Tibial nerve (tissue), 4 donors: ENCODE measurements around the gene NECAP2. TPM values are rescaled to one million over a fixed set of nuclear protein-coding genes. Genes with fewer than 3 reads are reported as not detected.
"Not testable (repeated sequence)": the region's sequence is repeated elsewhere in the genome, so short reads cannot be mapped to it uniquely, and the experiment has no call there.

Experiments
- DNase-seq, 2 donors: peaks; one replicate each; pipeline ENCODE4 v3.0.0-alpha.2; 2019; ENCODE audit warnings: low spot score in 2 of 2
- H3K27ac ChIP-seq, 4 donors: fragments of 200-600 bp; sonication (generic) in 3 of 4; one replicate each; pipeline ENCODE4 v1.5.1; 2017 to 2019; ENCODE audit warnings: mild to moderate bottlenecking in 1 of 4
- H3K27me3 ChIP-seq, 2 donors: fragments of 200-600 bp; sonication (generic) in 1 of 2; one replicate each; pipeline versions ENCODE4 v1.5.1 to v1.6.0; 2017 to 2019
- H3K36me3 ChIP-seq, 3 donors: fragments of 200-600 bp; sonication (generic); one replicate each; pipeline ENCODE4 v1.5.1; 2018 to 2019
- H3K4me1 ChIP-seq, 4 donors: fragments of 200-600 bp; sonication (generic) in 3 of 4; one replicate each; pipeline ENCODE4 v1.5.1; 2017 to 2019
- H3K4me3 ChIP-seq, 4 donors: fragments of 200-600 bp; sonication (generic) in 3 of 4; one replicate each; pipeline ENCODE4 v1.5.1; 2017 to 2019; ENCODE audit warnings: mild to moderate bottlenecking in 1 of 4, moderate library complexity in 1 of 4
- H3K9me3 ChIP-seq, 4 donors: fragments of 200-600 bp; sonication (generic) in 3 of 4; one replicate each; pipeline ENCODE4 v1.5.1; 2017 to 2019
- EP300 ChIP-seq, 2 donors: sonication (generic); formaldehyde crosslinking; IDR thresholded peaks; one replicate each; pipeline ENCODE4 v1.6.1; 2017; ENCODE audit warnings: antibody characterized with exemption in 2 of 2, mild to moderate bottlenecking in 1 of 2
- POLR2A ChIP-seq, 2 donors: fragments of 450-650 bp; IDR thresholded peaks; one replicate each; pipeline ENCODE4 v1.6.1; 2017; ENCODE audit warnings: antibody characterized with exemption in 2 of 2, mild to moderate bottlenecking in 2 of 2, moderate library complexity in 2 of 2
- WGBS, 2 donors: methylation state at CpG; one replicate each; pipeline ENCODE4 v1.1.5; 2018; 5-methylcytosine and 5-hydroxymethylcytosine counted together
- total RNA-seq, 4 donors: library from RNA; depleted of rRNA; stranded (reverse); fragments of >200 nt; gene quantifications; one replicate each; pipeline ENCODE4 v1.1.0, GENCODE V29; 2016
- TF ChIP-seq, protein P1 (sequence below), 5 experiments: fragments of 200-600 bp in 3 of 5; fragments of 450-650 bp in 2 of 5; sonication (generic) in 3 of 5; IDR thresholded peaks; one replicate each; pipeline ENCODE4 v1.5.1; 2016 to 2019; ENCODE audit warnings: antibody characterized with exemption in 5 of 5, mild to moderate bottlenecking in 3 of 5, moderate library complexity in 2 of 5

Gene NECAP2
- total RNA-seq, 4 donors from 2014 or later: 49.4 to 57.9 (median 54.1) TPM

DNA sequence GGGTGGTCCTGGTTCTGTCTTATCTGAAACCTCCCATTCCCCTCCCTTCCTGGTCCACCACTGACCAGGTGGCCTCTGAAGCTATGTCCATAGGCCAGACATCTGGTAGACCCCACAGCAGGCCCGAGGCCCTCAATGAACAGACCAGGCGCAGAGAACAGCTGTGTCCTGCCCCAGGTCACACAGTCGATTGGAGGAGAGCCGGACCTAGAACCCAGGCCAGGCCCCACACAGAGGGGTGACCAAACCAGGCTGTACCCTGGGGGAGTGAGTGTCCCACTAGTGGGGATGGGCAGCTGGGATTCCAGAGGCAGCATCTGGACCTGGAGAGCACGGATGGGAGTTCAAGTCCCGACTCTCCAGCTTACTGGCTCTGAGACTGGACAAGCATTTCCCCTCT is 44.4 kb downstream of the NECAP2 start:
- Histone ChIP-seq H3K4me3 (no peak overlapping the region), H3K4me1 (no peaks in the 10 kb centered on the region), H3K27ac (no peak overlapping the region), H3K9me3 (no peaks in the 10 kb centered on the region), H3K27me3 (no peaks in the 10 kb centered on the region), H3K36me3 (peaks cover 0 to 97% (median 10%) of the 10 kb centered on the region in 3 donors)
- DNase-seq: no peak
- WGBS, 2 donors: 89 to 93% methylated on average over 5 of the region's 6 CpGs
- TF ChIP-seq EP300 (IDR thresholded peaks at IDR 0.05): no peak
- no peak for TF ChIP-seq POLR2A (IDR thresholded peaks at IDR 0.05)
- TF ChIP-seq, protein P1, sequence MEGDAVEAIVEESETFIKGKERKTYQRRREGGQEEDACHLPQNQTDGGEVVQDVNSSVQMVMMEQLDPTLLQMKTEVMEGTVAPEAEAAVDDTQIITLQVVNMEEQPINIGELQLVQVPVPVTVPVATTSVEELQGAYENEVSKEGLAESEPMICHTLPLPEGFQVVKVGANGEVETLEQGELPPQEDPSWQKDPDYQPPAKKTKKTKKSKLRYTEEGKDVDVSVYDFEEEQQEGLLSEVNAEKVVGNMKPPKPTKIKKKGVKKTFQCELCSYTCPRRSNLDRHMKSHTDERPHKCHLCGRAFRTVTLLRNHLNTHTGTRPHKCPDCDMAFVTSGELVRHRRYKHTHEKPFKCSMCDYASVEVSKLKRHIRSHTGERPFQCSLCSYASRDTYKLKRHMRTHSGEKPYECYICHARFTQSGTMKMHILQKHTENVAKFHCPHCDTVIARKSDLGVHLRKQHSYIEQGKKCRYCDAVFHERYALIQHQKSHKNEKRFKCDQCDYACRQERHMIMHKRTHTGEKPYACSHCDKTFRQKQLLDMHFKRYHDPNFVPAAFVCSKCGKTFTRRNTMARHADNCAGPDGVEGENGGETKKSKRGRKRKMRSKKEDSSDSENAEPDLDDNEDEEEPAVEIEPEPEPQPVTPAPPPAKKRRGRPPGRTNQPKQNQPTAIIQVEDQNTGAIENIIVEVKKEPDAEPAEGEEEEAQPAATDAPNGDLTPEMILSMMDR (IDR thresholded peaks at IDR 0.05): no peak

DNA sequence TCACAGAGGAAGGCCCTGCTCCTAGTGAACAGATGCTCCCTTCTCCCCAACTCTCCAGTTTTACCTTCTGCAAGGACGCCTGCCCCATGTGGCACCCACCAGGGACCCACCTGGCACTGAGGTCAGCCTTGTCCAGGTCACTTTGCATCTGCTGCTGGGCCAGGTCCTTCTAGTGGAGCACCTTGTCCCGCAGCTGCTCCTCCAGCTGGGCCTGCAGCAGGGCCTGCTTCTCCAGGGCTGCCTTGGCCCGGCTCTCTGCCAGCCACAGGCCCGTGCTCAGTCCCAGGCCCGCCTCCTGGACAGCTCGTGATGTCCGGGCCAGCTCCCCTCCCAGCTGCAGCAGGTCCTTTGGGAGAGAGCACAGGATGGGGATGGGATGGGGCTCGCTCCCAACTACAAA is 45.8 kb downstream of the NECAP2 start:
- H3K4me1 ChIP-seq, H3K9me3 ChIP-seq, H3K4me3 ChIP-seq, DNase-seq, H3K27me3 ChIP-seq, H3K27ac ChIP-seq: not testable (repeated sequence)
- H3K36me3 ChIP-seq: peaks cover 0 to 95% (median 10%) of the 10 kb centered on the region in 3 donors
- 75 to 85% methylated on average over 7 to 8 of the region's 8 CpGs for WGBS, 2 donors

DNA sequence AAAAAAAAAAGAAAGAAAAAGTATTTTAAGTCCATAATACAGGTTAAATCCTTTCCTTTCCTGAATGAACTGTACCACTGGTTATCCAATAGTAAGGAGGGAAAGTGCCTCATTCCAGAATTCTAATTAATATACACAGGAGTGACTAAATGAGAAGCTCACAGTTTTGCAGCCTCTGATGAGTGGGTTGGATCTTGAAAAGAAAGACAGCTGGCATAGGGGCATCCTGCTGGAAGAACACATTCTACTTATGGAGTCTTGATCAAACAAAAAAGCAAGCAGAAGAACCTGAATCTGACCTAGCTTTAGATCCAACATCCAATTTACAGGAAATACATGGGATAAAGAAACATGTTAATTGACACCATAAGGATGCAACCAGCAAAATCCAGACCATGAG is 46.5 kb downstream of the NECAP2 start:
- not testable (repeated sequence) for H3K27me3 ChIP-seq, H3K27ac ChIP-seq, H3K4me1 ChIP-seq, H3K9me3 ChIP-seq, H3K4me3 ChIP-seq, DNase-seq
- H3K36me3 ChIP-seq: peaks cover 0 to 88% (median 10%) of the 10 kb centered on the region in 3 donors

DNA sequence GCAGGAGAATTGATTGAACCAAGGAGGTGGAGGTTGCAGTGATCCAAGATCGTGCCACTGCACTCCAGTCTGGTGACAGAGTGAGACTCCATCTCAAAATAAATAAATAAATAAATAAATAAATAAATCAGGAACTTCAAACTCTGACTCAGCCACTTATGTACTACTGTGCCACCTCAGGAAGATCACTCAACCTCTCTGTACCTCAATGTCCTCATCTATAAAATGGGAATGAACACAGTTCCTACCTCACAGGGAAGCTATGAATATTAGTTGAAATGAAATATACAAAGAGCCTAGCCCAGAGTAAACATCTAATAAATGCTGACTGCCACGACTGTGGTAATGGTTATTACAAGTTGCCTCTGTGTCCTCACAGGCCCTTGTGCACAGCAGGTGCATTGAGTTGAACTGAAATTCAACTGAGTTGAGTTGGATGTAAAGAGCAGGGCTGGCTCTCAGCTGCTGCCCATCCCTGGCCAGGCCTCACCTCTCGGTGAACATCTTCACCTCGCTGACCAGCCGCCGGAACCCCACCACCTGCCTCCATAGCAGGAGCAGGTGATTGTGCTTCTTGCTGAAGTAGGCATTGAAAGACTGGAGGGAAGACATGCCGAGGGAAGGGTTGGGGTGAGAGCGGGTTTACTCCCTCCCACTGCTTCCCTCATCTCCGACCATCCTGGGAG is 48.8 kb downstream of the NECAP2 start:
- peaks cover 0 to 65% (median 8%) of the 10 kb centered on the region in 3 donors for H3K36me3 ChIP-seq
- H3K27me3 ChIP-seq, H3K9me3 ChIP-seq, H3K4me1 ChIP-seq, H3K27ac ChIP-seq, DNase-seq, H3K4me3 ChIP-seq: not testable (repeated sequence)
- WGBS, 2 donors: 91 to 95% methylated on average over 9 of the region's 9 CpGs

DNA sequence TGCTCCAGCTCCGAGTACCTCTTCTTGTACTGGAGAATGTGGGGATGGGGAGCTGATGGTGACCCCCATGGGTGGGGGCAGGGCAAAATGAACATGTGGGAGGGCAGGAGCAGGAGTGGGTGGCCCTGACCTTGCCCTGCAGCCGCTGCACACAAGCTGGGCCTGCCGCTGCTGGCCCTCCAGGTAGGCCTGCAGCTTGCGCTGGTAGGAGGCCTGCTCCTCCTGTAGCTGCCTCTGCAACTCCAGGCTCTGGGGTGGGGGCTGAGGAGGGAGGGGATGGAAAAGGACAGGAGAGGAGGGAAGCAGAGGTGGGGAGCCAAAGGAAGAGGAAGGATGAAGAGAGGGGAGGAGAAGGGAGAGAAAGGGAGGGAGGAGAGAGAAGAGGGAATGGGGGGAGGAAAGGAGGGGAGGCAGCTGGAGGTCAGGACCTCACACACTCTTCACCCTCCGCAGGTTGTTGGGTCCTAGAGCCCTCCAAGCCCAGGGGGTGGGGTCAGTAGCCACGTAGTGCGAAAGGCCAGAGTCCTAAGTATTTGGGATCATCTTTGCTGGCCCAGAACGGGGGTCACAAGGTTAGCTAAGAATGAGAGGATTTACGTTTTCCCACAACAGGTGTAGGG is 50.6 kb downstream of the NECAP2 start:
- H3K4me1 ChIP-seq: no peaks in the 10 kb centered on the region
- WGBS, 2 donors: 54 to 66% methylated on average over 8 to 9 of the region's 9 CpGs
- peaks cover 0 to 46% (median 0%) of the 10 kb centered on the region in 3 donors for H3K36me3 ChIP-seq
- no peaks in the 10 kb centered on the region for H3K27me3 ChIP-seq
- DNase-seq: no peak
- TF ChIP-seq, protein P1 (IDR thresholded peaks at IDR 0.05): no peak
- no peak for TF ChIP-seq POLR2A (IDR thresholded peaks at IDR 0.05)
- TF ChIP-seq EP300 (IDR thresholded peaks at IDR 0.05): no peak
- H3K9me3 ChIP-seq: no peaks in the 10 kb centered on the region
- no peak overlapping the region for H3K4me3 ChIP-seq
- no peak overlapping the region for H3K27ac ChIP-seq

DNA sequence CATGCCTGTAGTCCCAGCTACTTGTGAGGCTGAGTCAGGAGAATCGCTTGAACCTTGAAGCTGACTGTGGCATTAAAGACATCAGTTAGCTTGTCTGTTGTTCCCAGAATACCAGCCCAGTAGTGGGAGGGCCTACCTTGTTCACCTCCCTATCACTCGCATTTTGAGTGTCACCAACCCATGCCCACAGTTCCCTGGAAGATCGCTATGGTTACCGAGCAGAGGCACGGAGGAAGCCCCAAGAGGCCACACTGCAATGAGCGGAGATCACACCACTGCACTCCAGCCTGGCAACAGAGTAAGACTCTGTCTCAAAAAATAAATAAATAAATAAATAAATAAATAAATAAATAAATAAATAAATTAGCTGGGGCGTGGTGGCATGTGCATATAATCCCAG is 52.4 kb downstream of the NECAP2 start:
- H3K4me3 ChIP-seq, H3K27ac ChIP-seq, H3K9me3 ChIP-seq, H3K27me3 ChIP-seq, DNase-seq, H3K4me1 ChIP-seq: not testable (repeated sequence)
- H3K36me3 ChIP-seq: peaks cover 0 to 31% (median 0%) of the 10 kb centered on the region in 3 donors
- 80 to 83% methylated on average over 7 of the region's 7 CpGs for WGBS, 2 donors

DNA sequence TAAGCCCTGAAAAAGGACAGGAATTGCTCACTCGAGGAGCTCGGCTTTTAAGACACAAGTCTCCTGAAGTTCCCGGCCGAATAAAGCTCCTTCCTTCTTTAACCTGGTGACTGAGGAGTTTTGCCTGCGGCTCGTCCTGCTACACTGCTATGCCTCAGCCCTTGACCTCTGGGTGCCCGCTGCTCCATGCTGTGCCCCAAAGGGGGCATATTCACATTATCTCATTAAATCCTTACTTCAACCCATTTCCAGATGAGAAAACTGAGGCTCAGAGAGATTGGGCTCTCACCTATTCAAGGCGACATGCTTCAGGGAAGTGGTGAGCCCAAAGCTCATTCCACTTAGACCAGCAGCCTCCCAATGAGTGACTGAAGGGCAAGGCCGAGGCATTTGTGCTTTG is 53.2 kb downstream of the NECAP2 start:
- H3K4me3 ChIP-seq, H3K27ac ChIP-seq, H3K27me3 ChIP-seq, H3K9me3 ChIP-seq, DNase-seq: not testable (repeated sequence)
- Histone ChIP-seq H3K36me3 (peaks cover 0 to 23% (median 0%) of the 10 kb centered on the region in 3 donors), H3K4me1 (peaks cover 0 to 16% (median 0%) of the 10 kb centered on the region in 4 donors)
- 75 to 84% methylated on average over 8 to 9 of the region's 9 CpGs for WGBS, 2 donors

DNA sequence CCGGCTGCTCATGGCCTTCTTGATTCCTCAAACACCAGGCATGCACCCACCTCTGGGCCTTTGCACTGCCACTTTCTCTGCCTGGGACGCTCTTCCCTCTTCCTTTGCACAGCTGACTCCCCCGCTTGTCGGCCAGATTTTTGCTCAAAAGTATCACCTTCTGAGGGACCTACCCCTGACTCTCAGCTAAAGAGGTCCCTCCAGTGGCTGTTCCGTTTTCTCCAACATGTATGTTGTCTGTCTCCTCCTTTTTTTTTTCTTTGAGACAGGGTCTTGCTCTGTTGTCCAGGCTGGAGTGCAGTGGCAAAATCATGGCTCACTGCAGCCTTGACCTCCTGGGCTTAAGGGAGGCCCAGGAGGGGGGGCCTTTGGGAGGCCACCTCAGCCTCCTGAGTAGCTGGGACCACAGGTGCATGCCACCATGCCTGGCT is 57.0 kb downstream of the NECAP2 start:
- H3K27me3 ChIP-seq, DNase-seq, H3K27ac ChIP-seq, H3K4me3 ChIP-seq, H3K36me3 ChIP-seq, H3K9me3 ChIP-seq: not testable (repeated sequence)
- WGBS, 2 donors: 77 to 85% methylated on average over 5 of the region's 5 CpGs
- peaks cover 0 to 26% (median 2%) of the 10 kb centered on the region in 4 donors for H3K4me1 ChIP-seq

DNA sequence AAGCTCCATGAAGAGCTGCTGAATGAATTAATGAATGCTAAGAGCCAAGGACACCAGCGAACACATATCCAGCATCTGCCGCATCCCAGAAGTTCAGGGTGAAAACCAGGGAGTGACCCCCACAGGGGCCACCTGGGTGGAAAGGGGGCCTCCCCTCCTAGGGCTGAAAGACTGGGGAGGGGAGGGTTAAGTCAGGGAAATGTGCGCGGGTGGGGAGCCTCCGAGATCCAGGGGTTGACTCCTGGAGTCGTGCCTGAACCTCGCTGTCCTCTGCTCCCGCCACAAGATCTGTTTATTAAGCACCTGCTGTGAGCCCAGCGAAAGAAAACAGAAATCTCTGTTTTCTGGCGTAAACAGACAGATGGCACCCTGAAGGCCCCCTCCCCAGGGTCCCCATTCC is 57.5 kb downstream of the NECAP2 start:
- Histone ChIP-seq H3K4me1 (peaks cover 0 to 26% (median 2%) of the 10 kb centered on the region in 4 donors), H3K27ac (peak overlapping the region in 3 of 4 donors; percentile 83 to 91 (median 89)), H3K4me3 (peak overlapping the region; percentile 68 to 95 (median 76))
- DNase-seq, H3K36me3 ChIP-seq, H3K9me3 ChIP-seq, H3K27me3 ChIP-seq: not testable (repeated sequence)
- WGBS, 2 donors: 23 to 25% methylated on average over 10 of the region's 10 CpGs
